ENCODE results near the gene CACNA1B.

Gene CACNA1B

GRCh38 chr9:138043411-138044345 lies 166.1 kb downstream of the CACNA1B start:
- no peak for DNase-seq

- DNase-seq: no peak
Measured at GRCh38 chr9:138044485-138045383, 167.2 kb downstream of the CACNA1B start.

GRCh38 chr9:138045541-138046490 lies 168.2 kb downstream of the CACNA1B start:
- DNase-seq: no peak

- no peak for DNase-seq
Measured at GRCh38 chr9:138046641-138047301, 169.2 kb downstream of the CACNA1B start.

GRCh38 chr9:138047469-138048040 lies 170.0 kb downstream of the CACNA1B start:
- no peak for DNase-seq

GRCh38 chr9:138048184-138048583 lies 170.6 kb downstream of the CACNA1B start:
- no peak for DNase-seq

- DNase-seq: no peak
Measured at GRCh38 chr9:138049085-138049778, 171.7 kb downstream of the CACNA1B start.

GRCh38 chr9:138049779-138050471 lies 172.3 kb downstream of the CACNA1B start:
- no peak for DNase-seq

GRCh38 chr9:138050472-138051330 lies 173.1 kb downstream of the CACNA1B start:
- DNase-seq: no peak

- no peak for DNase-seq
Measured at GRCh38 chr9:138051586-138052321, 174.2 kb downstream of the CACNA1B start.

GRCh38 chr9:138052322-138052615 lies 174.7 kb downstream of the CACNA1B start:
- DNase-seq: no peak

- no peak for DNase-seq
Measured at GRCh38 chr9:138052635-138053320, 175.2 kb downstream of the CACNA1B start.

- DNase-seq: no peak
Measured at GRCh38 chr9:138053321-138053868, 175.8 kb downstream of the CACNA1B start.

- no peak for DNase-seq
Measured at GRCh38 chr9:138053996-138054752, 176.6 kb downstream of the CACNA1B start.

GRCh38 chr9:138057726-138058125 lies 180.1 kb downstream of the CACNA1B start:
- no peak for DNase-seq

GRCh38 chr9:138058181-138058580 lies 180.6 kb downstream of the CACNA1B start:
- DNase-seq: no peak

- DNase-seq: no peak
Measured at GRCh38 chr9:138059196-138059595, 181.6 kb downstream of the CACNA1B start.

Data from CD4-positive, alpha-beta T cell treated with Interleukin-15 for 1 hour (primary cell).